GM21423 (cell line): ENCODE results near the gene UTP20.

ENCODE experiments used
- ATAC-seq: cut with Tn5 transposase; IDR thresholded peaks from one replicate; pipeline ENCODE4 v1.9.1; 2021; ENCODE audit warnings: mild to moderate bottlenecking, moderate library complexity; ENCODE audit not compliant: unreplicated experiment

UTP20 gene

GRCh38 chr12:101424620-101425019 lies 144.7 kb downstream of the UTP20 start:
- no peak for ATAC-seq

DNA sequence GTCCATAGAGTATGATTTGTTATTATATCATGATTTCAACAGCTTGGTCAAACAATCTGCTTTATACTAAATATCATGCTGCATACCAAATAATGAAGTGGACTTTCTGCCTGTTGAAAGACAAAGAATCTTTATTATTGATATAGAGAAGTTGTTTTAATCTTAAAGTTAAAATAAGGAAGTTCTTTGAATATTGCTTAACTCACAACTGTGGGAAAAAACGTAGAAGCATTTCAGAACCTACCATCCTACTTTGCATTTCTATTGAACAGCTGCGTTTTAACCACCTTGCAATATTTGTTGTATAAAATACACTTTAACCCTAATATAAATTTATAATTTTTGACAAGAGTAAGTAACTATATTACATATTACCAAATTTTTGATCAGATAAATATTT lies 150.6 kb downstream of the UTP20 start:
- no peak for ATAC-seq

GRCh38 chr12:101436136-101436535 lies 156.2 kb downstream of the UTP20 start:
- no peak for ATAC-seq
